ENCODE data around the gene PABPC1L.

PABPC1L gene

GRCh38 chr20:44960103-44960852, 50.4 kb downstream of the PABPC1L start, which contains the start of gene TOMM34:
Gene TOMM34 (minus strand): TSS chr20:44960397. CDS start chr20:44960333, 64 bp downstream.
- peak within 1 kb of the TSS; percentile 80 for H3K4me3 ChIP-seq (ENCODE audit: low read length)
- H3K9me3 ChIP-seq (replicated peaks; ENCODE audit: low read length), result no peaks in the 10 kb centered on the region
- peaks cover 20% of the 10 kb centered on the region for H3K36me3 ChIP-seq (ENCODE audit: insufficient read depth, low read length)
- H3K9ac ChIP-seq (ENCODE audit: low read depth, low read length), result peak within 1 kb of the TSS; percentile 86
- H3K4me2 ChIP-seq (ENCODE audit: low read length), result peak within 1 kb of the TSS; percentile 86
- peaks cover 23% of the 10 kb centered on the region for H3K4me1 ChIP-seq (ENCODE audit: control insufficient read depth, insufficient read depth, low read length)
- H3K27me3 ChIP-seq (ENCODE audit: control insufficient read depth, insufficient read depth, low read length), result no peaks in the 10 kb centered on the region

- no peak overlapping the region for H3K9ac ChIP-seq (ENCODE audit: low read depth, low read length)
- peaks cover 27% of the 10 kb centered on the region for H3K4me1 ChIP-seq (ENCODE audit: control insufficient read depth, insufficient read depth, low read length)
- H3K4me2 ChIP-seq (ENCODE audit: low read length), result no peak overlapping the region
- H3K27me3 ChIP-seq (ENCODE audit: control insufficient read depth, insufficient read depth, low read length), result no peaks in the 10 kb centered on the region
- no peak overlapping the region for H3K4me3 ChIP-seq (ENCODE audit: low read length)
- no peaks in the 10 kb centered on the region for H3K9me3 ChIP-seq (replicated peaks; ENCODE audit: low read length)
- H3K36me3 ChIP-seq (ENCODE audit: insufficient read depth, low read length), result peaks cover 11% of the 10 kb centered on the region
Observed at GRCh38 chr20:44961011-44961869, 51.4 kb downstream of the PABPC1L start.

GRCh38 chr20:44961870-44962267, 52.0 kb downstream of the PABPC1L start:
- no peak overlapping the region for H3K4me3 ChIP-seq (ENCODE audit: low read length)
- H3K36me3 ChIP-seq (ENCODE audit: insufficient read depth, low read length), result peaks cover 7% of the 10 kb centered on the region
- peaks cover 29% of the 10 kb centered on the region for H3K4me1 ChIP-seq (ENCODE audit: control insufficient read depth, insufficient read depth, low read length)
- H3K27me3 ChIP-seq (ENCODE audit: control insufficient read depth, insufficient read depth, low read length), result no peaks in the 10 kb centered on the region
- H3K4me2 ChIP-seq (ENCODE audit: low read length), result no peak overlapping the region
- no peak overlapping the region for H3K9ac ChIP-seq (ENCODE audit: low read depth, low read length)
- no peaks in the 10 kb centered on the region for H3K9me3 ChIP-seq (replicated peaks; ENCODE audit: low read length)

GRCh38 chr20:44962483-44962882, 52.6 kb downstream of the PABPC1L start:
- H3K36me3 ChIP-seq (ENCODE audit: insufficient read depth, low read length), result peaks cover 7% of the 10 kb centered on the region
- no peak overlapping the region for H3K4me3 ChIP-seq (ENCODE audit: low read length)
- no peak overlapping the region for H3K4me2 ChIP-seq (ENCODE audit: low read length)
- H3K27me3 ChIP-seq (ENCODE audit: control insufficient read depth, insufficient read depth, low read length), result no peaks in the 10 kb centered on the region
- no peaks in the 10 kb centered on the region for H3K9me3 ChIP-seq (replicated peaks; ENCODE audit: low read length)
- no peak overlapping the region for H3K9ac ChIP-seq (ENCODE audit: low read depth, low read length)
- H3K4me1 ChIP-seq (ENCODE audit: control insufficient read depth, insufficient read depth, low read length), result peaks cover 35% of the 10 kb centered on the region

- Histone ChIP-seq H3K4me3 (ENCODE audit: low read length) (no peak overlapping the region), H3K4me1 (ENCODE audit: control insufficient read depth, insufficient read depth, low read length) (peaks cover 40% of the 10 kb centered on the region), H3K4me2 (ENCODE audit: low read length) (no peak overlapping the region), H3K9me3 (replicated peaks; ENCODE audit: low read length) (no peaks in the 10 kb centered on the region), H3K36me3 (ENCODE audit: insufficient read depth, low read length) (peaks cover 3% of the 10 kb centered on the region), H3K27me3 (ENCODE audit: control insufficient read depth, insufficient read depth, low read length) (no peaks in the 10 kb centered on the region), H3K9ac (ENCODE audit: low read depth, low read length) (no peak overlapping the region)
Observed at GRCh38 chr20:44963325-44964215, 53.7 kb downstream of the PABPC1L start.

- peaks cover 46% of the 10 kb centered on the region for H3K4me1 ChIP-seq (ENCODE audit: control insufficient read depth, insufficient read depth, low read length)
- H3K9me3 ChIP-seq (replicated peaks; ENCODE audit: low read length), result no peaks in the 10 kb centered on the region
- H3K9ac ChIP-seq (ENCODE audit: low read depth, low read length), result peak overlapping the region; percentile 87
Observed at GRCh38 chr20:44965651-44966029, 55.8 kb downstream of the PABPC1L start.

GRCh38 chr20:44966030-44966961, 56.4 kb downstream of the PABPC1L start, which contains the start of gene STK4:
Gene STK4 (plus strand): TSS chr20:44966512. CDS start chr20:44966569, 57 bp downstream.
- Histone ChIP-seq H3K9me3 (replicated peaks; ENCODE audit: low read length) (no peaks in the 10 kb centered on the region), H3K4me2 (ENCODE audit: low read length) (peak within 1 kb of the TSS; percentile 95), H3K27me3 (ENCODE audit: control insufficient read depth, insufficient read depth, low read length) (no peaks in the 10 kb centered on the region), H3K36me3 (ENCODE audit: insufficient read depth, low read length) (no peaks in the 10 kb centered on the region), H3K4me3 (ENCODE audit: low read length) (peak within 1 kb of the TSS; percentile 98), H3K4me1 (ENCODE audit: control insufficient read depth, insufficient read depth, low read length) (peaks cover 43% of the 10 kb centered on the region), H3K9ac (ENCODE audit: low read depth, low read length) (peak within 1 kb of the TSS; percentile 87)

More at GRCh38 chr20:44965651-44966029, 55.8 kb downstream of the PABPC1L start:
- H3K36me3 ChIP-seq (ENCODE audit: insufficient read depth, low read length), result no peaks in the 10 kb centered on the region
- no peaks in the 10 kb centered on the region for H3K27me3 ChIP-seq (ENCODE audit: control insufficient read depth, insufficient read depth, low read length)
- H3K4me2 ChIP-seq (ENCODE audit: low read length), result peak overlapping the region; percentile 95
- peak overlapping the region; percentile 98 for H3K4me3 ChIP-seq (ENCODE audit: low read length)

GRCh38 chr20:44967207-44967807, 57.4 kb downstream of the PABPC1L start:
- peak overlapping the region; percentile 95 for H3K4me2 ChIP-seq (ENCODE audit: low read length)
- H3K9me3 ChIP-seq (replicated peaks; ENCODE audit: low read length), result no peaks in the 10 kb centered on the region
- no peaks in the 10 kb centered on the region for H3K27me3 ChIP-seq (ENCODE audit: control insufficient read depth, insufficient read depth, low read length)
- peak overlapping the region; percentile 98 for H3K4me3 ChIP-seq (ENCODE audit: low read length)
- H3K4me1 ChIP-seq (ENCODE audit: control insufficient read depth, insufficient read depth, low read length), result peaks cover 36% of the 10 kb centered on the region
- H3K36me3 ChIP-seq (ENCODE audit: insufficient read depth, low read length), result peaks cover 3% of the 10 kb centered on the region
- H3K9ac ChIP-seq (ENCODE audit: low read depth, low read length), result peak overlapping the region; percentile 87

GRCh38 chr20:44969300-44969894, 59.5 kb downstream of the PABPC1L start:
- H3K4me2 ChIP-seq (ENCODE audit: low read length), result peak overlapping the region; percentile 41
- H3K4me1 ChIP-seq (ENCODE audit: control insufficient read depth, insufficient read depth, low read length), result peaks cover 49% of the 10 kb centered on the region
- no peak overlapping the region for H3K4me3 ChIP-seq (ENCODE audit: low read length)
- H3K9me3 ChIP-seq (replicated peaks; ENCODE audit: low read length), result no peaks in the 10 kb centered on the region
- no peak overlapping the region for H3K9ac ChIP-seq (ENCODE audit: low read depth, low read length)
- peaks cover 14% of the 10 kb centered on the region for H3K36me3 ChIP-seq (ENCODE audit: insufficient read depth, low read length)
- H3K27me3 ChIP-seq (ENCODE audit: control insufficient read depth, insufficient read depth, low read length), result no peaks in the 10 kb centered on the region
